ENCODE results near the gene EXOSC3. TPM values are rescaled to one million over a fixed set of nuclear protein-coding genes. Genes with fewer than 3 reads are reported as not detected.

EXOSC3 gene
- total and polyA plus RNA-seq, 10 of the 15 experiments (the other 5 are each of a cell fraction or from before 2014, with no cell fraction given): 8.2 to 161 (median 61.4) TPM

GRCh38 chr9:37820142-37820541 is 35.3 kb upstream of the EXOSC3 start (continued):
- TF ChIP-seq ZNF217 (IDR thresholded peaks at IDR 0.05): no peak
- TF ChIP-seq GATAD2B (conservative IDR thresholded peaks at IDR 0.05; ENCODE audit: low read depth): no peak
- no peak for TF ChIP-seq CREB1 (IDR thresholded peaks at IDR 0.05; ENCODE audit: low read depth)
- peak; percentile 56; the same call in 1 of the 2 replicates for TF ChIP-seq TCF3 (IDR thresholded peaks at IDR 0.05; ENCODE audit: borderline replicate concordance, insufficient read depth, low read depth, low read length)
- TF ChIP-seq KLF5 (IDR thresholded peaks at IDR 0.05; ENCODE audit: partially characterized antibody): no peak
- no peak for TF ChIP-seq RAD21 (IDR thresholded peaks at IDR 0.05; ENCODE audit: insufficient read depth, low read depth, low read length)
- no peak for TF ChIP-seq STAT3 (IDR thresholded peaks at IDR 0.05; ENCODE audit: low read depth, low read length)
- TF ChIP-seq RUNX3 (IDR thresholded peaks at IDR 0.05; ENCODE audit: low read length): peak; percentile 85
- TF ChIP-seq JUNB (IDR thresholded peaks at IDR 0.05): no peak
- TF ChIP-seq SUZ12 (IDR thresholded peaks at IDR 0.05; ENCODE audit: unreplicated experiment): no peak

GRCh38 chr9:37818849-37819248 is 34.0 kb upstream of the EXOSC3 start:
- Histone ChIP-seq H3K9ac (ENCODE audit: control insufficient read depth, insufficient read depth, low read length) (no peak overlapping the region), H3K4me1 (ENCODE audit: control insufficient read depth, insufficient read depth, low read length) (peaks cover 2% of the 10 kb centered on the region; the same call in 1 of the 2 replicates), H3K4me3 (no peak overlapping the region), H3K27me3 (replicated peaks in 1 of 2; ENCODE audit: control insufficient read depth in 2 of 2, insufficient read depth in 2 of 2, low read length in 1 of 2) (no peaks in the 10 kb centered on the region), H3K79me2 (ENCODE audit: control insufficient read depth, insufficient read depth, low read length) (no peaks in the 10 kb centered on the region), H3K4me2 (ENCODE audit: control insufficient read depth, insufficient read depth) (no peak overlapping the region), H3K36me3 (ENCODE audit: control insufficient read depth in 2 of 2, insufficient read depth in 2 of 2, low read length in 1 of 2) (no peaks in the 10 kb centered on the region; a peak in 1 of 4 replicates), H3K9me3 (replicated peaks; ENCODE audit: control insufficient read depth, insufficient read depth, low read length) (no peaks in the 10 kb centered on the region), H3K27ac (ENCODE audit: control insufficient read depth, insufficient read depth) (no peak overlapping the region), H4K20me1 (ENCODE audit: control insufficient read depth, insufficient read depth) (no peaks in the 10 kb centered on the region), H2AFZ (ENCODE audit: control insufficient read depth, low read depth, low read length) (no peak overlapping the region)
- RAD21 ChIA-PET (ENCODE audit: unreplicated experiment): no interaction called here
- FAIRE-seq (no peak), ATAC-seq (no peak), DNase-seq (ENCODE audit: low read depth, low spot score) (no peak)
- SMC1A ChIA-PET (ENCODE audit: uncharacterized antibody, unreplicated experiment): interaction anchor here (0.7 to 1.3 kb wide), 5 partner anchors 12 to 86 kb away, joined by 3 to 5 read pairs (median 3); no protein-coding TSS in a partner anchor
- 67% methylated on average over 2 of the region's 2 CpGs for WGBS (ENCODE audit: insufficient coverage, insufficient replicate concordance, low lambda C conversion rate, missing lambda C conversion rate)
- CTCF ChIA-PET: interaction anchor here (1.3 kb wide), 1 partner anchor 9 kb away, joined by 3 read pairs; no protein-coding TSS in a partner anchor
- TF ChIP-seq DPF2 (IDR thresholded peaks at IDR 0.05) (no peak), POU2F2 (IDR thresholded peaks at IDR 0.05; ENCODE audit: borderline replicate concordance, low read depth, low read length) (no peak), TCF3 (IDR thresholded peaks at IDR 0.05; ENCODE audit: borderline replicate concordance, insufficient read depth, low read depth, low read length) (no peak), RBBP5 (conservative IDR thresholded peaks at IDR 0.05) (no peak), IKZF1 (conservative IDR thresholded peaks at IDR 0.05) (no peak), TBL1XR1 (IDR thresholded peaks at IDR 0.05; ENCODE audit: low read depth, low read length) (no peak), POLR2AphosphoS5 (IDR thresholded peaks at IDR 0.05; ENCODE audit: low read length) (no peak), BCLAF1 (IDR thresholded peaks at IDR 0.05) (no peak)
- in situ Hi-C loops (cut with MboI) (no loop called here), intact Hi-C loops (cut with micrococcal nuclease; ENCODE audit: unreplicated experiment) (no loop called here)
- BruUV-seq (replicated peaks): no TSS peak
- POLR2A ChIA-PET: no interaction called here
